ENCODE data around the gene LYRM1. TPM values are rescaled to one million over a fixed set of nuclear protein-coding genes. Genes with fewer than 3 reads are reported as not detected.

The LYRM1 gene
- total RNA-seq, 1 donor from 2014 or later, result 24.1 TPM

GRCh38 chr16:20889625-20890275 lies 10.8 kb upstream of the LYRM1 start:
- Histone ChIP-seq H3K4me2 (ENCODE audit: low read length) (no peak overlapping the region), H3K9me3 (ENCODE audit: insufficient read depth, low read depth, low read length) (no peaks in the 10 kb centered on the region), H4K20me1 (ENCODE audit: insufficient read depth, low read length) (peaks cover 97% of the 10 kb centered on the region), H3K27ac (ENCODE audit: low read depth, low read length) (no peak overlapping the region), H3K4me1 (ENCODE audit: insufficient read depth, low read length) (no peaks in the 10 kb centered on the region), H3K4me3 (ENCODE audit: insufficient read depth, low read depth, low read length) (no peak overlapping the region), H3K27me3 (ENCODE audit: insufficient read depth, low read length) (no peaks in the 10 kb centered on the region), H3K36me3 (ENCODE audit: insufficient read depth, low read length) (peaks cover 15% of the 10 kb centered on the region), H3K9ac (ENCODE audit: low read length) (no peak overlapping the region), H2AFZ (ENCODE audit: low read depth, low read length) (no peak overlapping the region), H3K79me2 (ENCODE audit: insufficient read depth, low read length) (peaks cover 96% of the 10 kb centered on the region)
- Mint-ChIP-seq H3K4me3 (ENCODE audit: unreplicated experiment) (no peak overlapping the region), H3K9me3 (ENCODE audit: unreplicated experiment) (no peaks in the 10 kb centered on the region), H3K36me3 (ENCODE audit: low read depth, unreplicated experiment) (peaks cover 17% of the 10 kb centered on the region), H3K27me3 (ENCODE audit: low read depth, unreplicated experiment) (no peaks in the 10 kb centered on the region), H3K4me1 (ENCODE audit: low read depth, unreplicated experiment) (peaks cover 18% of the 10 kb centered on the region), H3K27ac (ENCODE audit: unreplicated experiment) (no peak overlapping the region)
- FAIRE-seq (no peak), DNase-seq (ENCODE audit: low read depth) (no peak)
- TF ChIP-seq, protein P1, sequence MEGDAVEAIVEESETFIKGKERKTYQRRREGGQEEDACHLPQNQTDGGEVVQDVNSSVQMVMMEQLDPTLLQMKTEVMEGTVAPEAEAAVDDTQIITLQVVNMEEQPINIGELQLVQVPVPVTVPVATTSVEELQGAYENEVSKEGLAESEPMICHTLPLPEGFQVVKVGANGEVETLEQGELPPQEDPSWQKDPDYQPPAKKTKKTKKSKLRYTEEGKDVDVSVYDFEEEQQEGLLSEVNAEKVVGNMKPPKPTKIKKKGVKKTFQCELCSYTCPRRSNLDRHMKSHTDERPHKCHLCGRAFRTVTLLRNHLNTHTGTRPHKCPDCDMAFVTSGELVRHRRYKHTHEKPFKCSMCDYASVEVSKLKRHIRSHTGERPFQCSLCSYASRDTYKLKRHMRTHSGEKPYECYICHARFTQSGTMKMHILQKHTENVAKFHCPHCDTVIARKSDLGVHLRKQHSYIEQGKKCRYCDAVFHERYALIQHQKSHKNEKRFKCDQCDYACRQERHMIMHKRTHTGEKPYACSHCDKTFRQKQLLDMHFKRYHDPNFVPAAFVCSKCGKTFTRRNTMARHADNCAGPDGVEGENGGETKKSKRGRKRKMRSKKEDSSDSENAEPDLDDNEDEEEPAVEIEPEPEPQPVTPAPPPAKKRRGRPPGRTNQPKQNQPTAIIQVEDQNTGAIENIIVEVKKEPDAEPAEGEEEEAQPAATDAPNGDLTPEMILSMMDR (IDR thresholded peaks at IDR 0.05; ENCODE audit: insufficient read depth, low read depth, low read length), result no peak
- no peak for TF ChIP-seq EZH2 (IDR thresholded peaks at IDR 0.05; ENCODE audit: insufficient read depth, low read length)

GRCh38 chr16:20894388-20894787 lies 6.2 kb upstream of the LYRM1 start:
- Histone ChIP-seq H3K79me2 (ENCODE audit: insufficient read depth, low read length) (peaks cover 100% of the 10 kb centered on the region), H2AFZ (ENCODE audit: low read depth, low read length) (no peak overlapping the region), H3K9me3 (ENCODE audit: insufficient read depth, low read depth, low read length) (no peaks in the 10 kb centered on the region), H3K27me3 (ENCODE audit: insufficient read depth, low read length) (no peaks in the 10 kb centered on the region), H3K4me3 (ENCODE audit: insufficient read depth, low read depth, low read length) (no peak overlapping the region), H4K20me1 (ENCODE audit: insufficient read depth, low read length) (peaks cover 95% of the 10 kb centered on the region), H3K4me2 (ENCODE audit: low read length) (no peak overlapping the region), H3K4me1 (ENCODE audit: insufficient read depth, low read length) (peaks cover 22% of the 10 kb centered on the region), H3K9ac (ENCODE audit: low read length) (no peak overlapping the region), H3K27ac (ENCODE audit: low read depth, low read length) (no peak overlapping the region), H3K36me3 (ENCODE audit: insufficient read depth, low read length) (peaks cover 25% of the 10 kb centered on the region)
- no peak for FAIRE-seq
- Mint-ChIP-seq H3K27me3 (ENCODE audit: low read depth, unreplicated experiment) (no peaks in the 10 kb centered on the region), H3K9me3 (ENCODE audit: unreplicated experiment) (no peaks in the 10 kb centered on the region), H3K4me1 (ENCODE audit: low read depth, unreplicated experiment) (peaks cover 45% of the 10 kb centered on the region), H3K36me3 (ENCODE audit: low read depth, unreplicated experiment) (peaks cover 20% of the 10 kb centered on the region), H3K4me3 (ENCODE audit: unreplicated experiment) (no peak overlapping the region), H3K27ac (ENCODE audit: unreplicated experiment) (no peak overlapping the region)
- TF ChIP-seq, protein P1 (IDR thresholded peaks at IDR 0.05; ENCODE audit: insufficient read depth, low read depth, low read length), result no peak
- TF ChIP-seq EZH2 (IDR thresholded peaks at IDR 0.05; ENCODE audit: insufficient read depth, low read length), result no peak
- DNase-seq (ENCODE audit: low read depth), result no peak

- Histone ChIP-seq H3K27me3 (ENCODE audit: insufficient read depth, low read length) (no peaks in the 10 kb centered on the region), H3K4me1 (ENCODE audit: insufficient read depth, low read length) (peaks cover 32% of the 10 kb centered on the region), H4K20me1 (ENCODE audit: insufficient read depth, low read length) (peaks cover 65% of the 10 kb centered on the region), H3K9me3 (ENCODE audit: insufficient read depth, low read depth, low read length) (no peaks in the 10 kb centered on the region), H3K79me2 (ENCODE audit: insufficient read depth, low read length) (peaks cover 91% of the 10 kb centered on the region), H3K27ac (ENCODE audit: low read depth, low read length) (no peak overlapping the region), H3K4me3 (ENCODE audit: insufficient read depth, low read depth, low read length) (peak overlapping the region; percentile 12), H2AFZ (ENCODE audit: low read depth, low read length) (no peak overlapping the region), H3K4me2 (ENCODE audit: low read length) (peak overlapping the region; percentile 99), H3K9ac (ENCODE audit: low read length) (no peak overlapping the region), H3K36me3 (ENCODE audit: insufficient read depth, low read length) (peaks cover 25% of the 10 kb centered on the region)
- H3K4me1 Mint-ChIP-seq (ENCODE audit: low read depth, unreplicated experiment), result peaks cover 41% of the 10 kb centered on the region
- H3K4me3 Mint-ChIP-seq (ENCODE audit: unreplicated experiment), result peak overlapping the region; percentile 99
- H3K36me3 Mint-ChIP-seq (ENCODE audit: low read depth, unreplicated experiment), result peaks cover 7% of the 10 kb centered on the region
- H3K27me3 Mint-ChIP-seq (ENCODE audit: low read depth, unreplicated experiment), result no peaks in the 10 kb centered on the region
- DNase-seq (ENCODE audit: low read depth) (peak; percentile 71), FAIRE-seq (no peak)
- no peaks in the 10 kb centered on the region for H3K9me3 Mint-ChIP-seq (ENCODE audit: unreplicated experiment)
- peak overlapping the region; percentile 100 for H3K27ac Mint-ChIP-seq (ENCODE audit: unreplicated experiment)
- TF ChIP-seq, protein P1 (IDR thresholded peaks at IDR 0.05; ENCODE audit: insufficient read depth, low read depth, low read length), result no peak
- no peak for TF ChIP-seq EZH2 (IDR thresholded peaks at IDR 0.05; ENCODE audit: insufficient read depth, low read length)
These were observed 3.2 kb upstream of the LYRM1 start for GRCh38 chr16:20897253-20897897.
